HG02759 (cell line): ENCODE data around the gene LHPP.
"Not testable (repeated sequence)": the region's sequence is repeated elsewhere in the genome, so short reads cannot be mapped to it uniquely, and the experiment has no call there.

ENCODE experiments used
- ATAC-seq: cut with Tn5 transposase; IDR thresholded peaks from one replicate; pipeline ENCODE4 v1.9.1; 2021; ENCODE audit warnings: mild to moderate bottlenecking, moderate library complexity; ENCODE audit not compliant: unreplicated experiment

Gene LHPP, protein sequence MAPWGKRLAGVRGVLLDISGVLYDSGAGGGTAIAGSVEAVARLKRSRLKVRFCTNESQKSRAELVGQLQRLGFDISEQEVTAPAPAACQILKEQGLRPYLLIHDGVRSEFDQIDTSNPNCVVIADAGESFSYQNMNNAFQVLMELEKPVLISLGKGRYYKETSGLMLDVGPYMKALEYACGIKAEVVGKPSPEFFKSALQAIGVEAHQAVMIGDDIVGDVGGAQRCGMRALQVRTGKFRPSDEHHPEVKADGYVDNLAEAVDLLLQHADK

DNA sequence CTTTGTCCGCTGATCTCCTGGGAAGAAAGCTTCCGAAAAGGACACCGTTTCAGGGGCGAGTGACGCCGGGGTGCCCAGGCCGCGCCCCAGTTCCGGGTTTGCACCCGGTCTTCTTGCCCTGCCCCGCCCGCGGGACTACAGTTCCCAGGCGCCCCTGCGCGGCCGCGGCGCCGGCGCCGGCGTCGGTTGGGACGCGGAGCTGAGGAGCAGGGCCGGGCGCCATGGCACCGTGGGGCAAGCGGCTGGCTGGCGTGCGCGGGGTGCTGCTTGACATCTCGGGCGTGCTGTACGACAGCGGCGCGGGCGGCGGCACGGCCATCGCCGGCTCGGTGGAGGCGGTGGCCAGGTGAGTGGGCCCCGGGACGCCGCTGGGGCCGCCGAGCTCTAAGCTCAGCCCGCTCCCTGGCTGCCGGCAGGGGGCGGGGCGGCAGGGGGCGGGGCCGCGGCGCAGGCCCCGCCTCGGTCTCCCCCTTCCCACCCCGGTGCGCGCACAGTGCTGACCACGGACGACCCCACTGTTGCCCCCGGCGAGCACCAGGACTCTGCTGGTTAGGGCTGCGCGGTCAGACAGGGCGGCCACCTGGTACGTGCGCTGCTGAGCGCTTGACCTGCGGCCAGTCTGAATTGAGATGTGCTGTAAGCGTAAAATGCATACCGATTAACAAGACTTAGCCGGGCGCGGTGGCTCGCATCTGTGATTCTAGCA, at the start of gene LHPP:
TSS of gene LHPP (plus strand) at position 182 of the 706 bp plus-strand sequence. CDS start at position 222, 40 bp downstream.
- peak; percentile 97 for ATAC-seq

DNA sequence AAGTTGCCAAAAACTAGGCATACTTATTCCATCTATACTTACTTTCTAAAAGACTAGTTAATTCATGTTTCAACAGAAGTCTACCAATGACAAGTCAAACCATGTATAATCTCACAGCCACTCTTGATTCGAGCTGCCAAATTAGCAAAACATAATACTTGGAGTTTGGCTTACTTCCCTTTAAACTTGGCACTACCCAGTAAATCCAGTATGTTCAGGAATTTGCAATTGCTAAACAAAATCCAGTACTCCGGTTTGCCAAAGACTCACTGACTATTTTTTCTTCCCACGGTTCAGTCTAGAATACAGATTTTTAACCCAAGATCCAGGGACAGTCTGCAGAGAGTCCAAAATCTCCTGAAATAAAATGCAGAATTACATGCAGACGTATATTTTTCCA, 47.5 kb upstream of the LHPP start:
- no peak for ATAC-seq

DNA sequence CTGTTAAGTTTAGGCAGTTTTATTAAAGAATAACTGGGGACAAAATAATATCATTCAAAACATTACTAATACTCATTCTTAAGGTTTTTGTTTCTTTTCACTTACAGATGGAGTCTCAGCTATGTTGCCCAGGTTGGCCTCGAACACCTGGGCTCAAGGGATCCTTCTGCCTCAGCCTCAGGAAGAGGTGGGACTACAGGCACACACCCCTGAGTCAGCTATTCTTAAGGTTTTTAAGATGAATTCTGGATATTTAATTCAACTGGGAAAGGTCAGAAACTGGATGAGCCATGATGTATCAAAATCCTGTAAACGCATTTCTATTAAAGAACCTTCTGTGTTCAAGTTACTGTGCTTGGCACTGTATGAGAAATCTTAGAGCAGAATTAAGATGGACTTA, 46.4 kb upstream of the LHPP start:
- ATAC-seq = no peak

GRCh38 chr10:124416733-124417132, 44.9 kb upstream of the LHPP start:
- ATAC-seq = no peak

DNA sequence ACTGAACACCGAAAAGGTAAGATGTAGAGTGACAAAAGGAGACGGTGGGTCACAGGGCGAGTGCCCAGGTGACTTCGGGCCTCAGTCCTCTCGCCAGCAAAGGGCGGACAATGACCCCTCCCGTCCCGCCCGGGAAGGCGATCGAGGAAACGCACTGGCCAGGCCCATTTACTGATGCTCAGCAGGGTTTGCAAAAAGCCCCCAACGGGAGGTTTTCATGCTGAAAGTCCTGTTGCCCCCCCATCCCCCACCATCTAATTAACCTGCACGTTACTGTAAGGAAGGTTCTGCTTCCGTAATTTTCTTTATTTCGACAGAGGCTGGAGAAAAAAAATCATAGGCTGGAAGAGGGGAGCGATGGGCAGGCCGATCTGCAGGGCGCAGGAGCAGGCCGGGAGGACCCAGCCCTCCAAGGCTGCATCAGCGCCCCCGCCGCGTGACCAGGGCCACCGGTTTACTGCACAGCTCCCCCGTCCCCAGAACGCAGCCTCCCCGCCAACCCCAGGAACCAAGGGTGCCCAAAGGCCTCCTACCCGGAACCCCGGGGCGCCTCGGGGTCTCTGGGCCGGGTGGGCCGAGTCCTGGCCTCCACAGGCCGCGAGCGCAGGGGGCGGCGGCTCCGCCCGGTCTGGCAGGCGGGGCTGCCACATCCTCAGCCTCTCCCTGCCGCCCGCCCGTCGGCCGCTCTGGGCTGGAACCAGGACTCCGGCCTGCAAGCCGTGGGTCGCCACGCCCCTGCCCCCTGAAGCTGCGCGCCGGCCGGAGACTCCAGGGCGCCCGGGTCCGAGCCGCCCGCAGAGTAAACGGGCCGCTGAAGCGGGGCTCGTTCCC, 43.5 kb upstream of the LHPP start:
- peak; percentile 39 for ATAC-seq

- ATAC-seq = peak; percentile 98
Measured at GRCh38 chr10:124418726-124419501, 42.7 kb upstream of the LHPP start, which contains the start of gene OAT. TSS of gene OAT (minus strand) at chr10:124418923. CDS start at chr10:124412171, 6,752 bp downstream.

DNA sequence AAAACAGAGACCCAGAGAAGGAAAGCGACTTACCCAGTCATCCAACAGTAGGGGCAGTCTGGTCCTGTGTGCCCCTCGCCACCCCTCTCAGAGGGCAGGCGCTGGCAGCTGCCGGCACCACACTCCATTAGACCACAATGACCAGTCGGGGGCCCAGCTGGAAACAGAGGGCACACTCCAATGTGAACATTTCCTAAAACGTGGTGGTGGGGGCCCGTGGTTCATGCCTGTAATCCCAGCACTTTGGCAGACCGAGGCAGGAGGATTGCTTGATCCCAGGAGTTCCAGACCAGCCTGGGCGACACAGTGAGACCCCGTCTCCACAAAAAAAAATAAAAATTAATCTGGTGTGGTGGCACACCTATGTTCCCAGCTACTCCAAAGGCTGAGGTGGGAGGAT, 42.0 kb upstream of the LHPP start:
- ATAC-seq = no peak

DNA sequence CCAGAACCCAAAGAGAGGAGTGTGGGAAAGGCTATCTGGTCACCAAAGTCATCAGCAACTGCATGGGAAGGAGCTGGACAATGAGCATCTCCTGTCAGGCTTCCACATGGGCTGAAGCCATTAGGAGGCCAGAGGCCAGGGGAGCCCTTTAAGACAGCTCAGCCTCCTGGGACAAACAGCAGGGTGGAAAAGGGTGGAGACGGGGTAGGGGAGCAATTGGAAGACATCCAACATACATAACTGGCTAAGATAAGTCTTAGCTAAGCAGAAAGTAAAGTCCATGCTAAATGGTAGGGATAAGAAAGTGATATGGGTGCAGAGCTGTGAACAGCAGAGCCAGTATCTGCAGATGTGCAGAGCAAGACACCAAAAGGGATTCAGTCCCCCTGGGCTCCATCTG, 41.4 kb upstream of the LHPP start:
- ATAC-seq = no peak

GRCh38 chr10:124422742-124423141, 38.9 kb upstream of the LHPP start:
- ATAC-seq = no peak

- ATAC-seq = no peak
Measured at GRCh38 chr10:124423813-124424212, 37.8 kb upstream of the LHPP start.

GRCh38 chr10:124425227-124425962, 36.2 kb upstream of the LHPP start:
- no peak for ATAC-seq

GRCh38 chr10:124428207-124428777, 33.3 kb upstream of the LHPP start:
- ATAC-seq = no peak

DNA sequence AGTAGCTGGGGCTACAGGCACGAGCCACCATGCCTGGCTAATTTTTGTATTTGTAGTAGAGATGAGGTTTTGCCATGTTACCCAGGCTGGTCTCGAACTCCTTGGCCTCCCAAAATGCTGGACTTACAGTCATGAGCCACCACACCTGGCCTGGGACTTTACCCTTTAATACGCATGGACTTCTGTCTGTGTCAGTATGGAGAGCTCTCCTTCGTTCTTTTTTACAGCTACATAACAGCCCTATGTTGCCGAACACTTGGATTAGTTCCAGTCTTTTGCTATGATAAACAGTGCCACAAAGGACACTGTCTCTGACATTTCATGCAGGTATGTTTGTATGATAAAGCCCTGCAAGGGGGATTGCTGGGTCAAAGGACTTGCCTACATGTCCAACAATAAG, 32.0 kb upstream of the LHPP start:
- no peak for ATAC-seq

GRCh38 chr10:124430077-124430476, 31.5 kb upstream of the LHPP start:
- no peak for ATAC-seq

DNA sequence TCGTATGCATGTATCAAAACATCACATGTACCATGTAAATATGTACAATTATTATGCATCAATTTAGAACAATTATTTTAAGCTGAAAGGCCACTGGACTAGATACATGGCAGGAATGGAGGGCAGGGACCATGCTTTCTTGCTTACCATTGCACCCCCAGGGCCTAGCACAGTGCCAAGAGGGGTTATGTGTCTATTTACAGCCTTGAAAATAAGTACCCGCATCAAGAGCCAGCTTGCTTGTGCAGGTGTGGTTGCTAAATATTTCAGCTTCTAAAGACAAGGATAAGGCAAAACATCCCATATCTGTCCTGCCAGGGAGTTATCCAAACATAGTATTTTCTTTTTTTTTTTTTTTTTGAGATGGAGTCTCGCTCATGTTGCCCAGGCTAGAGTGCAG, 28.2 kb upstream of the LHPP start:
- no peak for ATAC-seq

GRCh38 chr10:124435683-124436082, 25.9 kb upstream of the LHPP start:
- not testable (repeated sequence) for ATAC-seq

- peak; percentile 71 for ATAC-seq
Measured at GRCh38 chr10:124436191-124436638, 25.4 kb upstream of the LHPP start.

GRCh38 chr10:124441694-124442093, 19.9 kb upstream of the LHPP start:
- ATAC-seq = not testable (repeated sequence)
